Mesodermal cell (in vitro differentiated cells): ENCODE results near the gene ZBTB44.
A peak's percentile ranks its signal among the peaks of the same experiment; 100 is the strongest.

Experiments
- H3K27ac ChIP-seq: 2 replicates; pipeline ENCODE4 v1.7.0; 2013; ENCODE audit warnings: mild to moderate bottlenecking, low read depth, low read length, moderate library complexity; ENCODE audit not compliant: severe bottlenecking
- H3K36me3 ChIP-seq: 2 replicates; pipeline ENCODE4 v1.7.1; 2013; ENCODE audit warnings: mild to moderate bottlenecking, low read length, moderate library complexity; ENCODE audit not compliant: control insufficient read depth, insufficient read depth
- H3K4me1 ChIP-seq: one replicate; pipeline ENCODE4 v1.7.1; 2013; ENCODE audit warnings: mild to moderate bottlenecking, low read length; ENCODE audit not compliant: insufficient read depth, control insufficient read depth, poor library complexity, severe bottlenecking
- H3K4me3 ChIP-seq: 2 replicates; pipeline ENCODE4 v1.7.0; 2013; ENCODE audit warnings: low read length, control low read depth, mild to moderate bottlenecking; ENCODE audit not compliant: insufficient read depth, poor library complexity, severe bottlenecking; ENCODE audit errors: extremely low read depth
- H3K9me3 ChIP-seq: 2 replicates; pipeline ENCODE4 v1.7.1; 2013; ENCODE audit warnings: mild to moderate bottlenecking, low read length, moderate library complexity; ENCODE audit not compliant: control insufficient read depth
- WGBS, 2 experiments: methylation state at CpG; one replicate each; pipeline ENCODE4 v1.1.5; 2013; ENCODE audit warnings: missing lambda C conversion rate in 2 of 2; ENCODE audit not compliant: insufficient coverage in 2 of 2; 5-methylcytosine and 5-hydroxymethylcytosine counted together

ZBTB44 gene

GRCh38 chr11:130328420-130328819 is 13.7 kb upstream of the ZBTB44 start:
- 84 to 86% methylated on average over 3 of the region's 3 CpGs for WGBS, 2 experiments
- Histone ChIP-seq H3K4me1 (no peaks in the 10 kb centered on the region), H3K27ac (no peak overlapping the region), H3K9me3 (no peaks in the 10 kb centered on the region), H3K36me3 (no peaks in the 10 kb centered on the region), H3K4me3 (no peak overlapping the region)

- Histone ChIP-seq H3K9me3 (no peaks in the 10 kb centered on the region), H3K4me1 (no peaks in the 10 kb centered on the region), H3K4me3 (no peak overlapping the region), H3K27ac (no peak overlapping the region), H3K36me3 (no peaks in the 10 kb centered on the region)
- 86 to 98% methylated on average over 6 of the region's 6 CpGs for WGBS, 2 experiments
Measured at GRCh38 chr11:130327716-130328115, 13.0 kb upstream of the ZBTB44 start.

- peaks cover 13% of the 10 kb centered on the region for H3K9me3 ChIP-seq
- no peaks in the 10 kb centered on the region for H3K4me1 ChIP-seq
- 83 to 95% methylated on average over 2 to 3 of the region's 3 CpGs for WGBS, 2 experiments
- no peak overlapping the region for H3K27ac ChIP-seq
- H3K36me3 ChIP-seq = no peaks in the 10 kb centered on the region
- no peak overlapping the region for H3K4me3 ChIP-seq
Measured at GRCh38 chr11:130325691-130326090, 11.0 kb upstream of the ZBTB44 start.

GRCh38 chr11:130323452-130324450 is 9.0 kb upstream of the ZBTB44 start:
- Histone ChIP-seq H3K9me3 (peaks cover 13% of the 10 kb centered on the region), H3K4me1 (no peaks in the 10 kb centered on the region), H3K36me3 (no peaks in the 10 kb centered on the region), H3K4me3 (no peak overlapping the region), H3K27ac (no peak overlapping the region)
- WGBS, 2 experiments = 93 to 100% methylated on average over 2 to 4 of the region's 7 CpGs

DNA sequence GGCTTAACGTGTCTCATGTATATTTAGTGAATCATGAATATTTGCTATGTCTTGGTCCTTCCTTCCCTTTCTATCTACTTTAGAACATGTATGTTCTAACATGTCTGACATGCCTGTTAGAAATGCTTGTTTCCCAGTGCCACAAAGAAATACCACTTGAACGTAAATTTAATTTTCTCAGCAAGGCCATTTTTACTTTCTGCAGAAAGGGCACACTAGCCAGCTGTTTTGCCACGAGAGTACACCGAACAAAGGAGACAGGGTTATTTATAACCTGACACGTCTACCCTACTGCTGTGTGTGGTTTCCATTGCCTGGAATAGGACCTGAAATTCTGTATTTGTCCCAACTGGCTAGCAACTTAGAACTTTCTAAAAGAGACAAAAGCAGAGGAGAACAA is 7.4 kb upstream of the ZBTB44 start:
- Histone ChIP-seq H3K9me3 (peaks cover 13% of the 10 kb centered on the region), H3K4me3 (no peak overlapping the region), H3K36me3 (no peaks in the 10 kb centered on the region), H3K27ac (no peak overlapping the region), H3K4me1 (no peaks in the 10 kb centered on the region)
- WGBS, 2 experiments = 90 to 100% methylated on average over 4 of the region's 5 CpGs

DNA sequence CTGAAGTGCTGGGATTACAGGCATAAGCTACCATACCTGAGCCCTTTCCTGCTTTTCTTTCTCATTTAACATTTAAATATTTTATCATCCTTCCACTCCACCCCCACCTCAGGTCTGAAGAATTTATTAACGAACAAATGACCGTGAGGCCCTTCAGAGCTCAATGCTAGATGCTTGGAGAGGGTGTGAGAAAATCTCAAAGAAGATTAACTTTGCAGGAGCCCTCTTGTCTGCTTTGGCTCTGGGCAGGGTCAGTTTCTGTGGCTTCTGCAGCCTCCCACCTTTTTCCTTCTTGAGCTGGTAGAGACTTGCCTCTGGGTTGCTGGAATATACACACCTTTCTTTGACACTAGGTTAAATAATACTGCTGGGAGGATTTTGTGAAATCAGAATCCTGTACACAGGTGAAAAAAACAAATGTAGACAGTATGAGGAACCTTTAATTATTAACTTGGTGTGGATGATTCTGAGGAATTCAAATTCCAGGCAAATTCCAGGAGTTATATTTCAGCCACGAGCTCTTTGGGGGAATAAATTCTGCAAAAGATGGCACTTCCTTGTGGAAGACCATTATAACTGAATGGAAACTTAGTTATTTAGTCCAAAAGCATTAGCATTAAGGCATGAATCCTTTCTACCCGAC is 3.4 kb upstream of the ZBTB44 start:
- H3K27ac ChIP-seq = no peak overlapping the region
- peaks cover 2% of the 10 kb centered on the region for H3K4me1 ChIP-seq
- no peak overlapping the region for H3K4me3 ChIP-seq
- peaks cover 13% of the 10 kb centered on the region for H3K9me3 ChIP-seq
- 80 to 84% methylated on average over 1 to 2 of the region's 4 CpGs for WGBS, 2 experiments
- no peaks in the 10 kb centered on the region for H3K36me3 ChIP-seq

DNA sequence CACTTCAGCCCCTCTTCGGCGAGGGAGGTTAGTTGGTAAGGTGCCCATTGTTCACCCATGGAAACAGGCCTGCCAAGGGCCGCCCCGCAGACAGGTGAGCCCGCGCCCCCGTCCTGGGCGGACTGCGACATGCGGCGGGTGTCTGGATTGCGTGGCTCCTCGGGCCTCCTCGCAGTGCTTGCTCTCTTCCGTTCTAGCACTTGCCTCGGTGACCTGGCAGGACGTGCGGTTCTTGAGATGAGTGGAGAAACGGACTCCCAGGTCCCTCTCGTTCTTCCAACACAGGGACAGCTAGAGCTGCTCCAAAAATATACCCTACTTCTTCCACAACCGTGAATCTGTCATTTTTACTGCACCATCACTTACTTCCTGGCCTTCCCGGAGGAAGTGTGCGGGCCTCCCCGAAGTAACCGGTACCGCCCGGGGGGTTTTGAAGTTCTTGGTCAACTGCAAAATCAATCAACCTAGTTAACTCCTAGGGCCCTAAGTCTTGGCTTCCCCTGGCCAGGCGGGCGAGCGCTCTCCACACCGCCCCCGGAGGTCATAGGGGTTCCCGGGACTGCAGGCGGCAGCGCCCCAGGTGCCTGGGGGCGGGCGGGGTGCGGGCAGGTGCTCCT is 745 bp upstream of the ZBTB44 start:
- Histone ChIP-seq H3K36me3 (no peaks in the 10 kb centered on the region), H3K4me3 (peak overlapping the region; percentile 32), H3K9me3 (no peaks in the 10 kb centered on the region), H3K27ac (no peak overlapping the region), H3K4me1 (peaks cover 2% of the 10 kb centered on the region)
- WGBS, 2 experiments = 89 to 94% methylated on average over 29 to 36 of the region's 38 CpGs

- Histone ChIP-seq H3K36me3 (peaks cover 2% of the 10 kb centered on the region), H3K4me1 (peaks cover 2% of the 10 kb centered on the region), H3K4me3 (peak overlapping the region; percentile 75), H3K27ac (peak overlapping the region; percentile 84), H3K9me3 (peaks cover under 1% of the 10 kb centered on the region)
- 1% methylated on average over 34 to 39 of the region's 68 CpGs for WGBS, 2 experiments
Measured at GRCh38 chr11:130314184-130314749, 450 bp downstream of the ZBTB44 start.

GRCh38 chr11:130313383-130314183 is 1.1 kb downstream of the ZBTB44 start:
- peaks cover 2% of the 10 kb centered on the region for H3K4me1 ChIP-seq
- H3K27ac ChIP-seq = peak overlapping the region; percentile 84
- peak overlapping the region; percentile 75 for H3K4me3 ChIP-seq
- WGBS, 2 experiments = 0 to 1% methylated on average over 7 to 9 of the region's 21 CpGs
- H3K36me3 ChIP-seq = peaks cover 3% of the 10 kb centered on the region
- peaks cover 5% of the 10 kb centered on the region for H3K9me3 ChIP-seq

DNA sequence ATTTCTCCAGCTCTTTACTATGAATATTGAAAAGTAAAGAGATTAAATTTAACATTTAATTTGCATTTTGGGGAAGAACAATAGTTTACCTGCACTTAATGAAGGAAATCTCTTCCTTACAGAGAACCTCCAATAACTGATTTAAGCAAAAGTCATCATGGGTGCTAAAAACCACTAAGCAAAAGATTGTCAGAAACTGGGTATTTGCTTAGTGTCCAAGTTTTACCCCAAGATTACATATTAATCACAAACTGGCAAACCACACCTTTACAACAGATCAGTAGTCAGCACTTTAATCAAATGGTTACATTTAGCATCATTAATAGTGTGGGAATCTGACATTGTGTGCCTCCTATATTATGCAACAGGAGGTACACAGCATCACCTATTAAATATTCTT is 2.7 kb downstream of the ZBTB44 start:
- H3K4me1 ChIP-seq = peaks cover 2% of the 10 kb centered on the region
- no peak overlapping the region for H3K4me3 ChIP-seq
- H3K36me3 ChIP-seq = peaks cover 9% of the 10 kb centered on the region
- peaks cover 19% of the 10 kb centered on the region for H3K9me3 ChIP-seq
- no peak overlapping the region for H3K27ac ChIP-seq
